Diencephalon (tissue), 1 donor: Measurements from ENCODE around the gene GBP5. TPM values are rescaled to one million over a fixed set of nuclear protein-coding genes. Genes with fewer than 3 reads are reported as not detected.

Experiments
- total RNA-seq: library from RNA; depleted of rRNA; stranded (reverse); fragments of >200 nt; gene quantifications from one replicate; pipeline ENCODE4 v1.2.3, GENCODE V29; 2014

The GBP5 gene, protein sequence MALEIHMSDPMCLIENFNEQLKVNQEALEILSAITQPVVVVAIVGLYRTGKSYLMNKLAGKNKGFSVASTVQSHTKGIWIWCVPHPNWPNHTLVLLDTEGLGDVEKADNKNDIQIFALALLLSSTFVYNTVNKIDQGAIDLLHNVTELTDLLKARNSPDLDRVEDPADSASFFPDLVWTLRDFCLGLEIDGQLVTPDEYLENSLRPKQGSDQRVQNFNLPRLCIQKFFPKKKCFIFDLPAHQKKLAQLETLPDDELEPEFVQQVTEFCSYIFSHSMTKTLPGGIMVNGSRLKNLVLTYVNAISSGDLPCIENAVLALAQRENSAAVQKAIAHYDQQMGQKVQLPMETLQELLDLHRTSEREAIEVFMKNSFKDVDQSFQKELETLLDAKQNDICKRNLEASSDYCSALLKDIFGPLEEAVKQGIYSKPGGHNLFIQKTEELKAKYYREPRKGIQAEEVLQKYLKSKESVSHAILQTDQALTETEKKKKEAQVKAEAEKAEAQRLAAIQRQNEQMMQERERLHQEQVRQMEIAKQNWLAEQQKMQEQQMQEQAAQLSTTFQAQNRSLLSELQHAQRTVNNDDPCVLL
- total RNA-seq = 0.23 TPM

DNA sequence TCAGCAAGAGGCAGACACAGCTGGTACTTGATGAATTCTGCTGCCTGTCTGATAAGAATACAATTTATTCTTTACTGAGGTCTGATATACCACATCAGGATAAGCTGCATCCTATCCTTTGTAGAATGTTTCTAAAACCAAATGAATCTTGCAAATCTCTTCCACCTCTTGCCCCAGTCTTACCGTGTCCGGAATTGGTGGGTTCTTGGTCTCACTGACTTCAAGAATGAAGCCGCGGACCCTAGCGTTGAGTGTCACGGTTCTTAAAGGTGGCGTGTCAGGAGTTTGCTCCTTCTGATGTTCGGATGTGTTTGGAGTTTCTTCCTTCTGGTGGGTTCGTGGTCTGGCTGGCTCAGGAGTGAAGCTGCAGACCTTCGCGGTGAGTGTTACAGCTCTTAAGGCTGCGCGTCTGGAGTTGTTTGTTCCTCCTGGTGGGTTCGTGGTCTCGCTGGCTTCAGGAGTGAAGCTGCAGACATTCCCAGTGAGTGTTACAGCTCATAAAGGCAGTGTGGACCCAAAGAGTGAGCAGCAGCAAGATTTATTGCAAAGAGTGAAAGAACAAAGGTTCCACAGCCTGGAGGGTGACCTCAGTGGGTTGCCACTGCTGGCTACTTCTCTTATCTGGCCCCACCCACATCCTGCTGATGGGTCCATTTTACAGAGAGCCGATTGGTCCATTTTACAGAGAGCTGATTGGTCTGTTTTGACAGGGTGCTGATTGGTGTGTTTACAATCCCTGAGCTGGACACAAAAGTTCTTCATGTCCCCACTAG, at the start of gene GBP5:
GBP5 (minus strand) TSS at position 592 of the 773 bp plus-strand sequence. CDS start 3,305 bp downstream, outside the sequence.

Other genes with a start within 250 kb of the GBP5 start
- 1.4 TPM for gene GBP3, start 250.0 kb downstream of the GBP5 start, total RNA-seq
- gene GBP1, start 207.7 kb downstream of the GBP5 start, total RNA-seq = 0.69 TPM
- 0.46 TPM for gene GBP2, start 146.7 kb downstream of the GBP5 start, total RNA-seq
- not detected for gene GBP7, start 96.9 kb downstream of the GBP5 start, total RNA-seq
- 1.8 TPM for gene GBP4, start 73.9 kb downstream of the GBP5 start, total RNA-seq
- gene GBP6, start 91.2 kb upstream of the GBP5 start, total RNA-seq = 0.69 TPM